ENCODE measurements around the gene SELENON.

- TF ChIP-seq CTCF (IDR thresholded peaks at IDR 0.05): no peak
- no peak for TF ChIP-seq POLR2A (IDR thresholded peaks at IDR 0.05)
- no peak for TF ChIP-seq EP300 (IDR thresholded peaks at IDR 0.05)
Measured at GRCh38 chr1:25809929-25810328, 9.9 kb downstream of the SELENON start.
